HT1080 (cell line): ENCODE data around the gene ID3. TPM values are rescaled to one million over a fixed set of nuclear protein-coding genes. Genes with fewer than 3 reads are reported as not detected.
A peak's percentile ranks its signal among the peaks of the same experiment; 100 is the strongest.
"Not testable (repeated sequence)": the region's sequence is repeated elsewhere in the genome, so short reads cannot be mapped to it uniquely, and the experiment has no call there.

Source experiments
- DNase-seq: peaks from one replicate; pipeline ENCODE4 v3.0.0-alpha.2; 2015; ENCODE audit warnings: low read depth
- total RNA-seq: library from RNA; depleted of rRNA; stranded (reverse); fragments of >200 nt; shearing (Covaris generic); gene quantifications from 2 replicates; pipeline ENCODE4 v1.2.3, GENCODE V29; 2014

The ID3 gene
- total RNA-seq, 1 experiment from 2014 or later = 359 TPM

DNA sequence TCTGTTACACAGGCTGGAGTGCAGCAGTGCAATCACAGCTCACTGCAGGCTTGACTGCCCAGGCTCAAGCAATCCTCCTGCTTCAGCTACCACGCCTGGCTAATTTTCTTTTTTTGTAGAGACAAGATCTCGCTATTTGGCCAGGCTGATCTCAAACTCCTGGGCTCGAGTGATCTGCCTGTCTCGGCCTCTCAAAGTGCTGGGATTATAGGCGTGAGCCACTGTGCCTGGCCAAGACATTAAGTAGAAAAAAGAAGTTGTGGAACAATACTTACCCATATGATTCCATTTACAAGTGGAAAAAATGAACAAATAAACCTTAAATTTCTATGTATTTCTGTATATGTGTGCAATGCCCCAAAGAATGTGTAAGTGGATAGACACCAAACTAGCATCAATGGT, 30.3 kb upstream of the ID3 start:
- DNase-seq = no peak

DNA sequence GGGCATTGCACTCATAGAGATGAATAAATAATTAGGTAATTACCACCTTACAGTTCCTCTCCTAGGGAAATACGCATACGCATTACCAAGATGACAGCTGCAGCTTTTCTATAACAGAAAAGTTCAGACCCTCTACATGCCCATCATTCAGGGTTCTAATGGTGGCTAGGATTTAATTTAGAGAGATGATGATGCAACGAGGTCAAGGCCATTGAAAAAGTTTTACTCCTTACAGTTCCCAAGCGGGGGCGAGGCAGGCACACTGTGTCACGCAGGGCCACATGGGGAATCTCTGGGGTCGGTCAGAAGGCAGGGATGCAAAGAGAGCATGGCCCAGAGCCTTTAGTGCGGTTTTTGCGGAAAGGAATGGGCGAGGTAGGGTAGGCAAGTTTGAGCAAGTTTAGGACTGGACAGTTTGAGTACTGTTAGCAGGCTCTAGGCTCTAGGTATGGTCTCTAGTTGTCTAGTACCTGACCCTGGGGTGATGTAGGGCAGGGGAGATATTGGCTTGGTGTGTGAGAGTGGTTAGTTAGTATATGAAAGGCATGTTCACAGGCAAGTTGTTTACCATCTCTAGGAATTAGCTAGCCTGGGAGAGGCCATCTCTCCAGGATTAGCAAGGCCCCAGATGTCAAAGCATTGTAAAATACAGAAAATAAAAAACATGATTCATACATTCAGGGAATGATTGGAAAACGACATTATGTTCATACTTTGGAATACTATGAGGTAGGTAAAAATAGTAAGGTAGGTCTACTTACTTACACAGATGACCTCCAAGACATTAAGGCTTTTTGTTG, 29.6 kb upstream of the ID3 start:
- DNase-seq = no peak

DNA sequence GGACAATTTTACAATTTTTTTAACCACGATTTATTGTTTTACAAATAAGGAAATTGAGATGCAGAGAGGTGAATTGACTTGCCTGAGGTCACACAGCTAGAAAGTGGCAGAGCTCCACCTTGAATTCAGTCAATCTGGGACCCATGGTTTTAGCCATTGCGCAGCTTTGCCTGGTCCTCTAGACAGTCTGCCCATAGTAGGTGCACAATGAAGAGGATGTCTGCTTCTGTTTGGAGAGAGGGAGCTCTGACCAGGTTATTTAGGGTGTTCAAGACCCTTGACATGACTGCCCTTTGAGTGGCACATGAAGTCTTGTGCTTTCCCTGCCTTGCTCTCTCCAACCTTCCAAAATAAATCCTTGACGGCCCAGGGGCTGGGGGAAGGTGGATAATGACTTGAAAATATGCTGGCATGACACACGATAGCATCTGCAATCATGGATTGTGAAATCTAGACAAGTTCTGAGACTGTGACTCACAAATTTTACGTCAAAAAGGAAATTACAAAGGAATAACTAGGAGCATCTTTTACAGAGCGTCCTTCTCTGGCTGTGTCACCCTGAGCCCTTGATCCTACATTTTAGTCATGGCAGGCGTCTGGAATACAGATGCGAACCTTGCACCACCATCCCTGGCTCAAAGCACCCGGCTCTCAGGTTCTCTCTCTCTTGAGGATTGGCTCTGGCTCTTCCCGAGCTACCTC, 26.2 kb upstream of the ID3 start:
- peak; percentile 95 for DNase-seq

DNA sequence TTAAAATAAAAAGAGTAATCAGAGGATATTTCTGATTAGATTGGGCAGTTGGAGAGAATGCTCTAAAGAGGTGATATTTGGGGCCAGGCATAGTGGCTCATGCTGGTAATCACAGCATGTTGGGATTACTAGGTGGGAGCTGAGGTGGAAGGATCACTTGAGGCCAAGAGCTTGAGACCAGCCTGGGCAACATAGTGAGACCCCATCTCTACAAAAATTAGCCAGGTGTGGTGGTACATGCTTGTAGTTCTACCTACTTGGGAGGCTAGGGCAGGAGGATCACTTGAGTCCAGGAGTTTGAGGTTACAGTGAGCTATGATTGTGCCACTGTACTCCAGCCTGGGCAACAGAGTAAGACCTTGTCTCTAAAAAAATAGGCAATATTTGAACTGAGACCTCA, 24.4 kb upstream of the ID3 start:
- DNase-seq = not testable (repeated sequence)

DNA sequence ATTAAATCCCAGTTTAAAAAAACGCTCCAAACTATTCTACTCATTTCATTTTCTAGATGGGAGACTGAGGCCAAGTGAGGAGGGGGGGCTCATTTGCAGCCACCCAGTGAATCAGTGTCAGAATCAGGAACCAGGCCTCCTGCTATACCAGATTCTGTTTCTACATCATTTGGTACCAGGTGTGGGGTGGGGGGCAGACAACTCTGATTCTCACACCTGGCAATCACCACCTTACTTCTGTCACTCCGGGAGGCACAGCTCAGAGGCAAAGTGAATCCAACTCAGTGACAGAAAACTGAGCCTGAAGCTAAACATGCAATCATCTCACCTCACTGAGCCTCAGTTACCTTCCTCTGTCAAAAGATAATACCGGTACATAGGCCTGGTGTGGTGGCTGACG, 23.5 kb upstream of the ID3 start:
- DNase-seq = no peak

DNA sequence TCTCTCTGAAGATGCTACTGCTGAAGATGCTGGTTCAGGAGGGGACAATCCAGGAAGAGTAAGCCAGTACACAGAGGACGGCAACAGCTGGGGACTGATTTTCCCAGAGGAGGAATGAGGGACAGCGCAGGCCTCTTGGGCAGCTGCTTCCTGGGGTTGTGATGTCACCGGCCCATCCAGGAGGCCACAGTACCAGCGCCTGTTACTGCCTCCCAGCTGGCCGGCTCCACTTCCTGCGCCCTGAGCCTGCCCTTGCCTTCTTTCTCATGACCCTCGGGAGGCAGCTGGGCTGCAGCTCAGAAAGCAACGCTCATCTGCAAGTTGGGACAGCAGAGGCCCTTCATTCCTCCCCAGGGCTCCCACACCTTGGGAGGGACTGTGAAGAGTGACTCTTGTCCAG, 21.9 kb upstream of the ID3 start:
- DNase-seq = peak; percentile 70

DNA sequence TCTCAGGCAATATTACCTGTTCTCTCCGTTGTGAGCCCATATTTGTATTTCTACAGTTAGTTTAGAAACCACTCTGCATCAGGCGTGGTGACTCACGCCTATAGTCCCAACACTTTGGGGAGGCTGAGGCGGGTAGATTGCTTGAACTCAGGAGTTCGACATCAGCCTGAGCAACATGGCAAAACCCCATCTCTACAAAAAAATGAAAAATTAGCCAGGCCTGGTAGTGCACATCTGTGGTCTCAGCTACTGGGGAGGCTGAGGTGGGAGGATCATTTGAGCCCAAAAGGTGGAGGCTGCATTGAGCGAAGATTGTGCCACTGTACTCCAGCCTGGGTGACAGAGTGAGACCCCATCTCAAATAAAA, 19.7 kb upstream of the ID3 start:
- DNase-seq = no peak

DNA sequence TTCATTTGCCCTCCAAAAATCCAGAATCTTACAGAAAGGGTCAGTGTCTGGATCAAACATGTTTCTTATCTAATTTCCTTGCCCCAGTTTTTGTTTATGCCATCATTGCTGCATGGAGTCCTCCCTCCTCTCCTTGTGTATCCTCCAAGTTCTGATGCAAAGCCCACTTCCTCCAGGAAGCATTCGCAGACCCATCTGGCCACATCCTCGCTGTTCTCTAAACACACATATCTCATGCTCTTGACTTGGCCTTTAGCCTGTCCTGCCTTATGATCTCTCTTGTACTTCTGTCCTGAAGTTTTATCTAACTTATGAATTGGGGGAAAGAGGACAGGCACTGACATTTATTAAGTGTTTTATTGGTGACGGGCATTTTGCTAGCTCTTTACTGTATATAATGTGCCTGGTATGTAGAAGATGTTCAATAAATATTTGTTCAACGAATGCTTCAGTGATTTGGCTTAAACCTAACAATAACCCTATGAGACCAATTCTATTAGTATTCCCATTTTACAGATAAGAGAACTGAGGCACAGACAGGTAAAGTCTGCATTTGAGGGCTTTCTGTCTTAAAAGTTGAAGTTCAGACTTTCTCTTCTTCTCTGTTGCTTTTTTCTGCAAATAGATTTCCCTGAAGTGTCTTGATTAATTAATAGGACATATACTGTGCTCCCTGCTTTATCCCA, 19.2 kb upstream of the ID3 start:
- no peak for DNase-seq

DNA sequence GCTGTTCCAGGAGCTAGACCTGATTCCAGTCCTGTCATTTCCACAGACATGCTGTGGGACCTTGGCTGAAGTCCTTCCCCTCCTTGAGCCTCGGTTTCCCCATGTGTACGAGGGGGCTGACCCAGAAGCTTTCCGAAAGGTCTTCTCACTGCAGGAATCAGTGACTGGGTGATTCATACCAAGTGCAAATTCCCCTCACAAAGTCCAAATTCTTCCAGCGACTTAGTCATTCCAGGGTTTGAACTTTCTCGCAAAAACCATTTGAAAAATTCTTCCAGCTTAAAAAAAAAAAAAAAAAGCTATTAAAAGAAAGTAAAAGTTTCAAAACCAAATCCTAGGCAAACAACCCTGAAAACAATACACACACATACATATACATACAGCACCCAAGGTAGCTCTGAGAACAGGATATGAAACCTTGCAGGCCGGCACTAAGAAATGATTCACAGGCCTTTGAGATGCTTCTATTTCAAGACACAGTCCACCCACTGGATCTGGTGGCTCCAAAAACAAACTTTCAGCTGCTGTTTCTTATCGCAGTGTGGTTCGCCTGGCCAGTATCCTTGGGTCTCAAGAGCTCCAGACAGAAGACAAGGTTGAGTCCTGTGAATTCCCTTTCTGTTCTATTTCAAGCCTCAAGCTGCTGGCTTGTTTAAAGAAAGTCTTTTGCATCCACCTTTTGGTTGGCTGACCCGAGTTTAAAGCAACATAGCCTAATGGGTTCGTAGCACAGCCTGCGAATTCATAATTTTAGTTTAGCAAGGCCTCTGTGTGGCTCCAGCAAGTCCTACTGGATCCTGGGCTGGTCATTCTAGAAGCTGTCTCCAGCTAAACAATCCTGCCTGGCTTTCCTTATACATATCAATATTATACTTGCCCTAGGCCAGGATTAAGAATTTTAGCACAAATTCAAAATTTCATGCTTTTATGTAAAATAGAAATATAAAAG, 18.0 kb upstream of the ID3 start:
- peak; percentile 92 for DNase-seq

DNA sequence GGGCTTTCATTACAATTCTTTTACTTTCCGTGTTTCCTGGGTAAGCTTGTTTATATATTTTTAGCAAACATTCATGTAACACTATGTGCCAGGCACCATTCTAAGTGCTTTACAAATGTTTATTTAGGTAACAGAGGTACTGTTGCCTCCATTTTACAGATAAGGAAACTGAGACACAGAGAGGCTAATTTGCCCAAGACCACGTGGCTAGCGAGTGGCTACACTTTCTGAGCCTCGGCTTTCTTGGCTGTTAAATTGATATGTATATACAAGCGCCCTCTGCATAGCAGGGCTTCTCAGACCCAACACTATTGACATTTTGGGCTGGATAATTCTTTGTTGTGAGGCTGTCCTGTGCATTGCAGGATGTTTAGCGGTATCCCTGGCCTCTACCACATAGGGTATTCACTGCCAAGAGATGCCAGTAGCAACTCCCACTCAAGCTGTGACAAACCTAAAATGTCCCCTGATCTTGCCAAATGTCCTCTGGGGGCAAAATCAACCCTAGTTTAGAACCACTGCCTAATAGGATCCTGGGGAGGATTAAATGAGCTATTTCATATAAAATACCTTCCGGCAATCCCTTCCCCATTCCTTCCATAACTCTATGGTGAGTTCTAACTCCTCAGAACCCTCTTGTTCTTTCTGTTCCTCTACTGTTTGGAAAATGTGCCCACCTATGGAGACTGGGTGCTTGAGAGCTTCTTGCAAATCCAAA, 17.2 kb upstream of the ID3 start:
- DNase-seq = no peak

DNA sequence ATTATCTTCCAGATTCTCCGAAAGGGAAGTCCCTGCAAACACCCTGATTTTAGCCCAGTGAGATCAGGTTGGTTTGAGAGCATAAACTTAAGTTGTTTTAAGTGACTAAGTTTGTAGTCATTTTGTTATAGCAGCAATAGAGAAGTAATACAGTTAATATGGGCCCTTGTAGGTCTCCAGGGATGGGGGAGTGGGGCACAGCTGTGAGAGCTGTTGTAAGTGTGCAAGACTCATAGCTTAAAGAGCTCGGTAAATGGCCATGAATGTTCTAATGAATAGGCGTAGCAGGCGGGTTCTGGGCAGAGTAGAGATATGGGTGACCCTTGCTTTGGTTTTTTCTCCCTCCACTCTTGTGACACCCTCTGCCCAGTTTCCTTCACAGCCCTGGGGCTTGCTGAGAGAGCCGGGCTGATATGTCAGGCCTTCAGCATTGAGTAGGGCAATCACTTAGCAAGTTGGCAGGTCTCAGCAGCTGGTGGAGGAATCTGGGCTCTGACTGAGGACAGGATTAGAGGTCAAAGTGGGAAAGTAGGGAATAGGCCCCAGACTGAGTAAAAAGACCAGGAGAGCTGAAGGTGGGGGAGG, 16.0 kb upstream of the ID3 start:
- no peak for DNase-seq

DNA sequence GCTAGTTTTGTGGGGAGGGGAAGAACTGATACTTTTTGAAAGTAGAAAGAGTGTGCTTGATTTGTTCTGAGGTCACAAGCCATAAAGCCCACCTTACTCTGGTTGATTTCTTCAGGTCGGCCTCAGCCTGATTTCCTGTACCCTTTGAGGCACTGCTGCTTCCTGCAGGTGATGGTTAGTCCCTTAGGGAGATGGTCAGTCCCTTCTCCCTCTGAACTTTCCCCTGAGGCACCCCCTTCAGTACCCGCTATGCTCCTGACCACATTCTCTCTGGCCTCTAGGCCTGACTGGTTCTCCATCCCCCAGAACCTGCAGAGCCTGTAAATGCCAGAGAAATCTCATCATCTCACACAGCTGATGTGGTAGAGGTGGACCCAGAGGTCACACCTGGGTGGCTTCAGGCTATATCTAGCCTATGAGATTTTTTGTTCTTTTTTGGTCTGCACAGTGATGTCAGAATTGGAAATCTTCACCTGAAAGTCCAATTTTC, 15.0 kb upstream of the ID3 start:
- DNase-seq = no peak

DNA sequence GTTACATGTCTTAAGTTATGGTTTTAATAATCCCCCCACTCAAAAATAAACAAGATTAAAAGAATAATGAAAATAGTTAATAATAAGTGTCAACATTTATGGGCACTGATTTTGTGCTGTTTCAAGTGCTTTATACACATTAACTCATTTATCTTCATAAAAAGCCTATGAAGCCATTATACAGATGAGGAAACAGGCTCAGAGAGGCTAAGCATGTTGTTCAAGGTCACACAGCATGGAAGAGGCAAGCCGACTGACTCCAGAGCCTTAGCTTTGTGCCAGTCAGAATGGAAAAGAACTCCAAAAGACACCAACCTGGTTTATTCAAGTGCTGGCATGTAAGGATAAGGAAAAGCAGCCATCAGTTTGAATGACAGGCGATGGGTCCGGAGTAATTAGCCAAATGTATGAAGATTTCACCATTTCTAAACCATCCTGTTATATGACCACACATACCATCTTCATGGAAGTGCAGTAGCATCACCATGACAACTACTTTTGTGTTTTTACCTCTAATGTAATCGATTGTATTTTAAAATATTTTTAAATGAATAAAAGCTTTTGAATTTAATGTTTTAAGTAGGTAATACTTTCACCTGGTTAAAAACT, 14.4 kb upstream of the ID3 start:
- DNase-seq = no peak

DNA sequence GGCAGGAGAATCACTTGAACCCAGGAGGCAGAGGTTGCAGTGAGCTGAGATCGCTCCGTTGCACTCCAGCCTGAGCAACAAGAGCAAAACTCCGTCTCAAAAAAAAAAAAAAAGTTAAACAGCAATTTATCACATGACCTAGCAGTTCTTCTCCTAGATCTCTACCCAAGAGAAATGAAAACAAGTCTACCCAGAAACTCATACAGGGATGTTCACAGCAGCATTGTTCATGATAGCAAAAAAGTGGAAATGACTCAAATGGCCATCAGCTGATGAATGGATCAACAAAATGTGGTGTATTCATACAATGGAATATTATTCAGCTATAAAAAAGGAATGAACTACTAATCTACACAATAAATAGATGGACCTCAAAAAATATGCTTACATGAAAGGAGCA, 12.2 kb upstream of the ID3 start:
- DNase-seq = no peak

DNA sequence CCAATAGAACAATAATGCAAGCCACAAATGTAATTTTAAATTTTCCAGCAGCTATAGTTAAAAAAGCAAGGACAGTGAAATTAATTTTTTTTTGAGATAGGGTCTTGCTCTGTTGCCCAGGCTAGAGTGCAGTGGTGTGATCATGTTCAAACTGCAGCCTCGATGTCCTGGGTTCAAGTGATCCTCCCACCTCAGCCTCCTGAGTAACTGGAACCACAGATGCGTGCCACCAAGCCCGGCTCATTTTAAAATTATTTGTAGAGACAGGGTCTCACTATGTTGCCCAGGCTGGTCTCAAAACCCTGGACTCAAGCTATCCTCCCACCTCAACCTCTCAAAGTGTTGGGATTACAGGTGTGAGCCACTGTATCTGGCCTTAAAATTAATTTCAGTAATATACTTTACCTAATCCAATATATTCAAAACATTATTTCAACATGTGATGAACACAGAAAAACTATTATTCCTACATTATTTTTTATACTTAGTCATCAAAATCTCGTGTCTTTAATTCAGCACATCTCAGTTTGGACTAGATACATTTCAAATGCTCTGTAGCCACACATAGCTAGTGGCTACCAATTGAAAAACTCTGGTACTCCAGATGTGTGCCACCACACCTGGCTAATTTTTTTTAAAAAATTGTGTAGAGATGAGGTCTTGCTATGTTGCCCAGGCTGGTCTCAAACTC, 10.8 kb upstream of the ID3 start:
- no peak for DNase-seq

DNA sequence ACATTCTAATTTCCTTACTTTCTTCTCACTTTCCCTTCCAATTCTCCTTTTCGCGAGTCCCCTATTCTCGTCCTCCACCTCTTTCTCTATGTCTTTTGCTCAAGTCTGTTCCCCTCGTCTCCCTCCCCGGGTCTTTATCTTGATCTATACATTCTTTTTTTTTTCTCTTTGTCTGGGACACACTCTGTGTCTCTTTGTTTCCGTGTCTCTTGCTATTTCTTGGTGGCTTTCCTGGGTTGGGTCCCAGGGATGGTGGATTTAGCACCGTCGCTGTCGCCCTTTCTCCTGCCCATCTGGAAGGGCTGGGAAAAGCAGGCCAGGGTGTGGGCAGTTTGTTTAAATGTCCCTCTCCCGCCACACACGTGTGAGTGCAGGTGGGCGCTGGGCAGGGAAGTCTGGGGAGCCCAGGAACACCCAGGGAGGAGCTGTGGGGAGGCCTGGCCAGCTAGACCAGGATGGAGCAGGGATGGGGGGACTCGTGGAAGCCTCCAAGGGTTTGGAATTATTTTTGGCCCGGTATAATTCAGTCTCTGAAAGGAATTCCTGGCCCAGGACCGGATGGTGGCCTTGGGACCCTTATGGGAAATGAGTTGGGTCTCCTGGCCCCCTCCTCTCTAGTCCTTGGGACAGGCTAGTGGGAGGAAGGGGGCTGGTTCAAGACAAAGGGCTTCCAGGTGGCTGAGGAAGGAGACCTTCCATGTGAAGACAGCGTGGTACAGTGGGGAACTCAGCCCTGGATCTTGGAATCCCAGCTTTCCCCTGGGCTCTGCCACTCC, 9.5 kb upstream of the ID3 start:
- DNase-seq = no peak

DNA sequence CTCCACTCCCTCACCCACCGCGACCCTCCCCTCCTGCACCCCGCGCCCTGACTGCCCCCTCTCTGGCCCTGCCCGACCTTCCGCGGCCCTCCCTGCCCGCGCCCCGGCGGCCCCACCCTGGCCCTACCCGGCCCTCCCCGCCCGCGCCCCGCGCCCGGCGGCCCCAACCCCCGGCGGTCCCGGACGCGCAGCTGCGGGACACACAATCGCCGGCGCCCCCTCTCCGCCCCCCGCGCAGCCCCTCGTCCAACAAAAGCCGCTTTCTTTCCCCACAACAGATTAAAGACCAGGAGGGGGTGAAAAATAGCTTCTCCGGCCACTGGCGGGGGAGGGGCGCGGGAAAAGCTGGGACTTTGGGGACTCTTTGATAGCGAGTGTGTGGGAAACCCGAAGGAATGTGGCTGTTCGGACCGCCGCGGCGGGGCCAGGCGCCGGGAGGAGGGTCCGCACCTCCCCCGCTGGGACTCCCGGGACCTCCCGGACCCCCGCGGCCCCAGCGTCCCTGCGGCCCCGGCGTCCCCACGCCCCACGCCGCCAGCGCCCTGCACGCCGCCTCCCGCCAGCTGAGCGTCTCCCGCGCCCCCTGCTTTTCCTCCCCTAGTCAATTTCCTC, 8.8 kb upstream of the ID3 start:
- DNase-seq = no peak

DNA sequence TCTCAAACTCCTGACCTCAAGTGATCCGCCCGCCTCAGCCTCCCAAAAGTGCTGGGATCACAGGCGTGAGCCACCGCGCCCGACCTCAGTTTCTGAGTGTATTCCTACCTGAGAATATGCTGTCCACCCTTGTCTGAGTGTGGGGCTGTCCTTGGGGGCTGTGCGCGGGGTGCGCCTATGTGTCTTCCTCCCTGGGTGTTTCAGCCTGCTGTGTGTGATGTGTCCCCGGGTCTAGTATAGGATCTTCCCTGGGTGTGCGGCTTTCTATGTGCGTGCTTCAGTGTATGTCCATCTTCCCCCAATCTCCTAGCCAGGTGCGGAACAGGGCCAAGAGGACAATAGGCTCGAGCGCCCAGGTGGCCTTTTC, 8.3 kb upstream of the ID3 start:
- DNase-seq = no peak
